ENCODE data around the gene UBLCP1.

Gene UBLCP1

GRCh38 chr5:159313197-159313596 lies 50.1 kb downstream of the UBLCP1 start:
- DNase-seq (ENCODE audit: low read depth) = no peak

- no peak for DNase-seq (ENCODE audit: low read depth)
These were observed 53.7 kb downstream of the UBLCP1 start for GRCh38 chr5:159316519-159317383.

- no peak for DNase-seq (ENCODE audit: low read depth)
These were observed 54.8 kb downstream of the UBLCP1 start for GRCh38 chr5:159317849-159318248.

GRCh38 chr5:159318448-159318847 lies 55.4 kb downstream of the UBLCP1 start:
- DNase-seq (ENCODE audit: low read depth) = no peak

- no peak for DNase-seq (ENCODE audit: low read depth)
These were observed 56.3 kb downstream of the UBLCP1 start for GRCh38 chr5:159319363-159319762.

GRCh38 chr5:159319832-159320231 lies 56.7 kb downstream of the UBLCP1 start:
- DNase-seq (ENCODE audit: low read depth) = no peak

GRCh38 chr5:159322180-159322579 lies 59.1 kb downstream of the UBLCP1 start:
- no peak for DNase-seq (ENCODE audit: low read depth)

GRCh38 chr5:159324102-159324755 lies 61.1 kb downstream of the UBLCP1 start:
- DNase-seq (ENCODE audit: low read depth) = no peak

GRCh38 chr5:159324986-159325385 lies 61.9 kb downstream of the UBLCP1 start:
- no peak for DNase-seq (ENCODE audit: low read depth)

GRCh38 chr5:159330131-159330800 lies 67.2 kb downstream of the UBLCP1 start, which contains the start of gene IL12B:
IL12B (minus strand) TSS chr5:159330487; CDS start chr5:159326782, 3,705 bp downstream.
- no peak for DNase-seq (ENCODE audit: low read depth)

GRCh38 chr5:159331093-159331973 lies 68.2 kb downstream of the UBLCP1 start:
- DNase-seq (ENCODE audit: low read depth) = peak; percentile 63

GRCh38 chr5:159332800-159333544 lies 69.9 kb downstream of the UBLCP1 start:
- DNase-seq (ENCODE audit: low read depth) = no peak

- no peak for DNase-seq (ENCODE audit: low read depth)
These were observed 70.4 kb downstream of the UBLCP1 start for GRCh38 chr5:159333545-159333925.

All from stimulated activated CD8-positive, alpha-beta memory T cell treated with anti-CD3 and anti-CD28 coated beads, Interleukin-15, amount 100 ng/mL, for 1 hour (primary cell).